Measurements from ENCODE around the gene TET2.

The TET2 gene

DNA sequence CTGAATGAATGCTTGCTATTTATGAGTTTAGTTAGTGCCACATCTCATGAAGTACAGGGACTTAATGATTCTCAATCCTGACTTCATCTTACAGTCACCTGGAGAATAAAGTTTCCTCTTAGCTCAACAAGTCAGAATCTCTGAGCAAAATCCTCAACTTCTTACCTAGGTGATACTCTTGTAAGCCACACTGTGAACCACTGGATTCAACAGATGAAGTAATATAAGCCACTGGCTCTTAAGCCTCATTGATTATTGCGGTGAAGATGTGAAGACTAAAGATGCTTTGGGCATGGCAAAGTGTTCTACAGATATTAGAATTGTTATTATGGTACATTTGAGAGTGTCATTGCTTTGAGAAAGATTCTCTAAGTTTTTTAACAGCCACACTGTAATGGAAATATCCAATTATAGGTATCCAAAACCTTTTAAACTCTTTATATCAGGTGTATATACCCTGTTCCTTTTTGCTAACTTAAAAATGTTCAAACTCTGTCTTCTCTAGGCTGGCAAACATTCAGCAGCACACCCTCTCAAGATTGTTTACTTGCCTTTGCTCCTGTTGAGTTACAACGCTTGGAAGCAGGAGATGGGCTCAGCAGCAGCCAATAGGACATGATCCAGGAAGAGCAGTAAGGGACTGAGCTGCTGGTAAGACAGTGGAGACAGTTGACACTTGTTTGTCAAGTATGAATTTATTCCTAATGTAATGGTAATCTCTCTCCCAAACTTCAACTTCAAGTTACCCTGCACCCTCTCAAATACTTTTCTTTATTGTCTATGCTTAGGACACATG, 43.4 kb downstream of the TET2 start:
- no peak for DNase-seq

DNA sequence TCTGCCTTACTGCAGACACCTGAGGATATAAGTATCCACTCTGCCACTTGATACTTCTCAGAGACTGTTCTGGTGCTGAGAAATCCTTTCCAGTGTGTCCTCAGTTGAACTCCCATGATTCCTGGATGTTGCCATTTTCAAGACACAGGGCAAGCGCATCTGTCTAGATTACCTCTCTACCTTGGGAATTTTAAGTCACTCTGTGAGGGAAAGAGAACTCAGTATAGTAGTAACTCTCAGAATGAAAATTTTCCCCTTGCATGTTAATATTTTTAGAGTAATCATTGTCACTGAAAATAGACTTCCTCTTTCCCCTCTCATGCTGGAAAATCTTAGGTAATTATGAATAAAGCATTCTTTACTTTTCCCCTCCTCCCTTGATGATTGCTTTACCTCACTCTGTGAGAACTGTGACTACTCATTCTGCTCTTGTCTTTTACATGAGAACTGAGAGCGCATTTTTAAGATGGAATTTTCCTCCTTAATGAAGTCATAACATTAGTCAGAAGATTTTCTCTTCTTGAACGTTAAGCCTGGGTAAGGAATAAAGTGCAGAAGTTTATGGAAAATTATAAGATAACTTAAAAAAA, 45.0 kb downstream of the TET2 start:
- DNase-seq: no peak

- DNase-seq: no peak
Measured at GRCh38 chr4:105192474-105192873, 45.8 kb downstream of the TET2 start.

GRCh38 chr4:105192910-105193309, 46.2 kb downstream of the TET2 start:
- DNase-seq: no peak

GRCh38 chr4:105193536-105193935, 46.9 kb downstream of the TET2 start:
- no peak for DNase-seq

DNA sequence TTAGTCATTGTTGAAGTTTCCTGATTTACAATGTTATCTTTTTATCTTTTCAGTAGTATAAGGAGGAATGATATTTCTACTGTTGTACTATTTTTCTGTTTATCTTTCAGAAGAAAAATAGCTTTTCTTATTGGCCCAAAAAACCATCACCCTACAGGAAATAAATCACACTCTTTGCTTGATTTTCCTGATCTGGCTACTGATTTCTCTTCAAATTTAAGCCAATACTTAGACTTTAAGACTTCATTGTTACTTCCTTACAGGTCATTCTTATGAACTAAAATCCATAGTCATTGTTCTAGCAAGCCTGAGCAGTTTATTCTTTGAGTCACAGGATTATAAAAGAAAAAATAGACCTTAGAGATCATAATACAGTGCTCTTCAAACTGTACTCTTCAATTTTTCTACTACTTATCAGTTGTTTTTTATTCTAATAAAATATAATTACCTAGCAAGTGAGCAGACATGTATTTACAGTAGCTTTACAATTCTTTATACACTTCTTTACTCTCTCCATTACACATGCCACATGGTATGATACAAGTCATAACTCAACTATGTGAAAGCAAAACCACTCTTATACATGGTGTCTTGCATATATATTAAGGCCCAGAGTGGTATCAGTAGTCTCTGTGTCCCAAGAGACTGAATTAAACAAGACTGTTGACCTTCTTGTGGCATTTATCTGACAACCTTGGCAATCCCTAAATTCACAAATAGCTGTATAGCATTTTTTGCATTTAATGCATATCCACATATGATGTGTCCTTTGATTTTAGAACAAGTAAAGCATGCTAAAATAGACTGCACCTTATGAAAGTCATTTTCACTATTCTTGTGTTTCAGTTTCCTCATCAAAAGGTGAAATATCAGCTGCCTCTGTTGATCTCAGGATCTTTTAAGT, 47.9 kb downstream of the TET2 start:
- DNase-seq: no peak

DNA sequence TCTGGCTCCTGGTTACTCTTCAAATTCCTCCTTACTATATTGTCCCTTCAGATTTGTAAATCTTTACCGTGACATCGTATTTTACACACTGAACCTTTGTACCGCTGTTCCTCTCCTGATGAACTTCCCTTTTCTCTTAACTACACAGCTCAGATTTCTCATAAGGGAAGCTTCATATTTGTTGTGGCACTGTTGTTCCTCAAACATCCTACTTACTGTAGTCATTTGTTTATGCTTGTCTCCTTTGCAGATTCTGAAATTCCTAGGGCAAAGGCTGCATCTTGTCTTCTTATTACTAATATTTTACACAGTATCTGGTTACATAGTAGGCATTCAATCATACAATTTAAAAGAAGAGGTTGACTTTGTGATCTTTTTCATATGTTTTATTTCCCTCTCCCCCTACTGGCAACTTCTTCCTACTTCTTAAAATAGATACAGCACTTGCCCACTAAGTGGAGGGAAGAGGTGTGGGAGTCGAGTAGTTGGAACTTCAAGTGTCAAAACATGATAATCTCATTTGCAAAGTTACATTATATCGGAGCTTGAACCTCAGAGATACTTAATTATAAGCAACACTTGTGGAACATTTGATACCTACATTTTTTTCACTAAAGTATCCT, 50.0 kb downstream of the TET2 start:
- no peak for DNase-seq

- no peak for DNase-seq
Measured at GRCh38 chr4:105197777-105198176, 51.1 kb downstream of the TET2 start.

DNA sequence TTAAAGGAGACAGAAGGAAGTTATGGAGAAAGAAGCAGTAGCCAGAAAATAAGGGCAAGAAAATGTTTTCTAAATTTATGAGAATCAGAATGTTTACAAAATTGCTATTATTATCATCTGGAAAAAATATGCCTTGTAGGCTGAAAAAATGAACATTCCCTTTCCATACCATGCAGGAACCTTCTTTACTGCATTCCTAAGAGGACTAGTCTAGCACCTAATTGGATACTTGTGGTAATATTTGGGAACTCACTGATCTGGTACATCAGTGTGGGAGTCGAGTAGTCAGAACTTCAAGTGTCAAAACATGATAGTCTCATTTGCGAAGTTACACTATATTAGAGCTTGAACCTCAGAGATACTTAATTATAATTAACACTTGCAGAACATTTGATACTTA, 51.9 kb downstream of the TET2 start:
- no peak for DNase-seq

DNA sequence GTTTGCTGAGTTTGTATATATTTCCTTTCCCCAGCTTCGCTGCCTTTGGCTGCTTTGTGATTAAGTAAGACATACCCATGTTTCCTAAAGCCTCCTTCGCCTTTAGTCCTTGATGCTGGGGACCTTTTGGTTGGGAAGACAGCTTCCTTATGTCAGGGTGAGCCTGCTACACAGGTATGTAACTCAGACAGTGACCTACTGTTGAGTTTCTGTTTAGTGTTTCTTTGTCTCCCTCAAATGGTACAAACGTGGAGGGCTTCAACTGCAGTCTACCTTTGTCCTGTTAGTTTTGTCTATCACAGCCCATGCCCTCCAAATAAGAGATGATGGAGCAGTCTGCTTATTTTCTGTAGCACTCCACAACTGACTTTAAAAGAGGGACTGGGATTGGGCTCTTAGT, 59.5 kb downstream of the TET2 start:
- no peak for DNase-seq

DNA sequence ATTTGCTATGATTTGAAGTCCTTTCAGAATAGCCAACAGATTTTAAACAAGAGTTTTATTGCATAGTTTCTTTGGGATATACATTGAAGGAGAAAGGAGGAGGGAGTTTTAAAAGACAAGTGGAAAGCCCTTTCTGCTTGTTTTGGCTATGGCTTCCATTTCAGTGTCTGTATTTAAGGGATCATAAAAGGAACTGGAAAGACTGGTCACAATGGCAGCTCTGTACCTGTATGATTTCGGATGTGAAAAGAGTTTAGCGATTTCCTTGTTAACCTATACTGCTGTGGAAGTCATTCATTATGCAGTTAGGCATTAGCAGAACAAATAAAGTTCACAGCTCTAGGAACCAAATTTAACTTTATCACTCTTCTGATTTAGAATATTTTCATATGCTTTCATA, 60.7 kb downstream of the TET2 start:
- DNase-seq: no peak

- DNase-seq: no peak
Measured at GRCh38 chr4:105208561-105208960, 61.9 kb downstream of the TET2 start.

DNA sequence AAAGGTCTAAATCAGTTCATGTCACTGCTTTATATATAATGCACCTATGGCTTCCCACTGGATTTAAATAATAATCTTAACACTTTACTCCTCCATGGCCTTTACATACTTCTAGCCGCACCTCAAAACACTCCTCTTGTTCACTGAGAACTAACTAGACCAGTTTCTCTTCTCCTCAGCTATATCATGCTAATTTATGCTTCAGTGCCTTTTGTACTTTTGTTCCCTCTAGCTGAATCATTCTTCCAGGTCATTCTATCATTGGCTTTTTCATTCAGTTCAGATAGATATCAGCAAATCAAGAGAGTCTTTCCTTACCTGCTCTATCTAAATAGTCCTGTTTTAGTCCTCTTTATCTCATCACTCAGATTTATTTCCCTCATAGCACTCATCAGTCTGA, 64.2 kb downstream of the TET2 start:
- no peak for DNase-seq

GRCh38 chr4:105215609-105216313, 69.1 kb downstream of the TET2 start:
- no peak for DNase-seq

DNA sequence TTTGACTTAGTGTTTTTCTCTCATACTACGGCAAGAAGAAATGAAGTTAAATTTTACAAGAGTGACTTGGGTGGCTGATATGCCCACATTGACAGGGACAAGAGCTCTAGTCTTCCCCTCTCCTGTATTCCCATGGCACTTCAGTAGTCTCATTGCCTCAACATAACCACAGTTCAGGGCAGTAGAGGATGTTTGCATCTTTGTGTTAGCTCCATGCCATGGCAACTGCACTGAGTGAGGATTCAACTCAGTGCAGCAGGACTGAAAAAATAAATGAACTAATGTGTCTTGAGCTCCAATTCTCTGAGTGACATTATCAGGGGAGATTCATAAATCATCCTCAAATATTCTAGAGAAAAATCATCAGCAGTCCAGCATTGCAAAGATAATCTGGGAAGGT, 78.8 kb downstream of the TET2 start:
- no peak for DNase-seq

DNA sequence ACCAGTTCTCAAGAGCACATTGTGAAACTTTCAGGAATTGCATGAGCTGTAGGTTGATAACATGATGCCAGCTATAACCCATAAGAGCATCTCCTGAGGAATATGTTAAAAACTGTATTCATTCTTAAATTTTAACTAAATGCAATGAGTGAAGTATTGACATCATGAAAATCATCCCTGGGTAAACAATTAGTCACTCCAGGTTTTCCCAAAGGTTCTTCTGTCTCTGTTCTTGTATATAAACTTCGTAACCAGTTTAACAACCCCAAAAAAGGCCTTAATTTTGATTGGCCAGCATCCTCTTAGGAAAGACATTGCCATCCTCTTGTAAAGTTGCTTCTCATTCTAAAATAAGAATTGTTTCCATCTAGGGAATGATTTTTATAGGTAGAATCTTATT, 80.4 kb downstream of the TET2 start:
- no peak for DNase-seq

DNA sequence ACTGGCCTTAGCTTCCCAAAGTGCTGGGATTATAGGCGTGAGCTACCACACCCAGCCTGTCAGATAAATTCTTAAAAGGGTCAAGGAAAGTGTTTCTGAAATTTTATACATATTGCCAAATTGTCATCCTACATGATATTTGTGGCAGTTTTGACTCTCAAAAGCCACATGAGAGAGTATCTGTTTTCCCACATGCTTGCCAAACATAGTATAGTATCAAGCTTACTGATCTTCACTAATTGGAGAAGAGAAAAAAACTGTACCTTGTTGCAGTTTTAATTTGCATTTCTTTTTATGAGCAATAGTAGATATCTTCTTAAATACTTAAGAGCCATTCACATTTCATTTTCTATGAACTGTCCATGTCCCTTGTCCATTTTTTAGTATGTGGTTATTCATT, 83.6 kb downstream of the TET2 start:
- DNase-seq: no peak

- no peak for DNase-seq
Measured at GRCh38 chr4:105232374-105232773, 85.7 kb downstream of the TET2 start.

GRCh38 chr4:105234582-105234981, 87.9 kb downstream of the TET2 start:
- DNase-seq: no peak

GRCh38 chr4:105236202-105236915, 89.7 kb downstream of the TET2 start:
- DNase-seq: no peak

- DNase-seq: no peak
Measured at GRCh38 chr4:105236916-105237311, 90.2 kb downstream of the TET2 start.

DNA sequence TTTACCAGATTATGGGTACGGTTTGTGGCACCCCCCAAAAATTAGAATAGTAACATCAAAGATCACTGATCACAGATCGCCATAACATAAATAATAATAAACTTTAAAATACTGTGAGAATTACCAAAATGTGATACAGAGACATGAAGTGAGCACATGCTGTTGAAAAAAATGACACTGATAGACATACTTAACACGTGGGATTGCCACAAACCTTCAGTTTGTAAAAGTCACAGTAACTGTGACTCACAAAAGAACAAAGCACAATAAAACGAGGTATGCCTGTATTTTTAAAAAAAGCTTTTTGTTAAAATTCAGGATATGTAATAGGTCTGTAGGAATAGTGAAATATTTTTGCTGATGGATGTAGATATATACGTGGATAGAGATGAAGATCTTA, 93.4 kb downstream of the TET2 start:
- no peak for DNase-seq
